ENCODE results near the gene SHROOM1.
"Not testable (repeated sequence)": the region's sequence is repeated elsewhere in the genome, so short reads cannot be mapped to it uniquely, and the experiment has no call there.

- TF ChIP-seq POLR2AphosphoS5 (IDR thresholded peaks at IDR 0.05; ENCODE audit: low read depth, low read length); TAF1 (IDR thresholded peaks at IDR 0.05; ENCODE audit: borderline replicate concordance, low read depth, low read length): not testable (repeated sequence)
Measured at GRCh38 chr5:132804219-132804618, 26.2 kb downstream of the SHROOM1 start.
